Stimulated activated CD4-positive, alpha-beta T cell treated with anti-CD3 and anti-CD28 coated beads, Interleukin-15, amount 100 ng/mL, for 24 hours (primary cell): Measurements from ENCODE around the gene NEDD4L.
"Not testable (repeated sequence)": the region's sequence is repeated elsewhere in the genome, so short reads cannot be mapped to it uniquely, and the experiment has no call there.

Experiments used
- DNase-seq: peaks from one replicate; pipeline ENCODE4 v3.0.0-alpha.2; 2020

The NEDD4L gene

DNA sequence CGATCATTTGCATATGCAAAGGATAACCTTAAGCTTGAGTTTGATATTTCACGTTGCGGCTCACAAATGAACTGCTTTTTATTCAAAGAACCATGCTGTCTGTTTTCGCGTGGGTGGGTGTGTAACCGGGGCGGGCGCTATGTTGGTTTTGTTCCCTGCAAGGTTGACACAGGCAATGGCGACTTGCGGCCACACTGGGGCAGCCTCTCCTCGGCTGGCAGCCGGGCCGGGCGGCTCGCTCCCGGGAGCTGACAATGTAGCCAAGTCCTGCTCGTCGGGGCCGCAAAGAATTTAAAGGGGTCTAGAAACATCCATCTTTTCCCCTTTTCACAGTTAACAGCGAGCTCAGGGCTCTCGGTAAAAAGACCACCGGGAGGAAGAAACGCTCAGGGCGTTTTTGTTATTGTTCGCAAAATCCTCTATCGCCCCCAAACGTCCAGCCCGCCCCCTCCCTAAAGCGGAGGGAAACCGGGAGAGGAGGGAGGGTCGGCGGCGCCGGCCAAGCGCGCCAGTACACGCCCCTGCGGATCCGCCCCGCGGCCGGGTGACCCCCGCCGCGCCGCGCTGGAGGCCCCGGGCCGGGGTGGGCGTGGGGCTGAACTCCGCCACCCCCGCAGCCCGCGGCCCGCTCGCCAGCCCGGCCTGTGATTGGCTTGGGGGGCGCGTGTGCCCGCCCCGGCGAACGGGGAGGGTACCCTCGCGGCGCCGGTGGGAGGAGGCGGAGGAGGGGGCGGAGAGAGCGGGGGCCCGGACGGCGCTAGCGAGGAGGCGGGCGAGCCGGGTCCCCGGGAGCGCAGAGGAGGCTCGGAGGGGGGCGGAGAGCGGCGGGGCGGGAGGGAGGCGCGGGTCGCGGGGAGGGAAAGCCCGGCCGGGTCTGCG is at the start of gene NEDD4L:
TSS of gene NEDD4L (plus strand) at position 736 of the 879 bp plus-strand sequence. CDS start 435 bp downstream, outside the sequence.
- peak; percentile 89 for DNase-seq

DNA sequence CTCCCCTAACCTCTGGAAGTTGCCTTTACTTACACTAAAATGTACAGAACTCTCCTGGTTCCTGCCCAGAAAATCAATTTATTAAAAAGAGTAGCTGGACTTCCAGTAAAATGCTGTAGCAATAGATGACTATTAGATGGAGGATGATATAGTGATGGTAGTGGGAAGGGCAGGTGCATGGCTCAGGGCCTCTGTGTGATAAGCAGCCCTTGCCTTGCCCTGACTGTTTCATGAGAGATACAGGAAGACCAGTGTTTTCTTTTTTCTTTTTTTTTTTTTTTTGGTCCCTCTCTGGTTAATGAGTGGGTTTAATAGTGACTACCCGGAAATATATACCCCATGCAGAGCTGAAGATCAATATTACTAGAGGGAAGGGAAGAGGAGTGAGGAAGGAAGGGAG is 48.7 kb upstream of the NEDD4L start:
- DNase-seq, result no peak

DNA sequence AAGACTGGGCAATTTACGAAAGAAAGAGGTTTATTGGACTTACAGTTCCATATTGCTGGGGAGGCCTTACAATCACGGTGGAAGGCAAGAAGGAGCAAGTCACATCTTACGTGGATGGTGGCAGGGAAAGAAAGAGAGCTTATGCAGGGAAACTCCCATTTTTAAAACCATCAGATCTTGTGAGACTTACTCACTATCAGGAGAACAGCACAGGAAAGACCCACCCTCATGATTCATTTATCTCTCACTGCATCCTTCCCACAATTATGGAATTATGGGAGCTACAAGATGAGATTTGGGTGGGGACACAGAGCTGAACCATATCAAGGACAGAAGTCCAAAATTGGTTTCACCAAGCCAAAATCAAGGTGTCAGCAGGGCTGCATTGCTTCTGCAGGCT is 47.1 kb upstream of the NEDD4L start:
- not testable (repeated sequence) for DNase-seq

DNA sequence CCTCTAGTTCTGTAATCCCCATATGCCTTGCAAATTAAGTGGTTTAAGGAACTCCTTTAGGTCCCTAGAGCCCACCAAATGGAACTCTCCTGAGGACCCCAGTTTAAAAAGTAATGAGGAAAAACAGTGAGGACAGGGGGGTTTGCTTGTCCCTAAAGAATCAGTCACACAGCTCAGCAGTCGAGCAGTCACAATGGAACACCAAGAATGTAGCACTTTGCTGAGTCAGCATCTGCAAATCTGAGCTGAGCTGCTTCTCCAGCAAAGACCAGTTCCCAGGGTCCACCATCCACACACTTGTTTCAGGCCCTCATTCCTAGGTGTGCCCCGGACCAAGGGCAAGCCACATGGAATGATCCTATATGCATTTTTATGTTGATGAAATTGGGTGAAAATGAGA is 46.2 kb upstream of the NEDD4L start:
- DNase-seq, result no peak

- no peak for DNase-seq
Measured at GRCh38 chr18:57998461-57998860, 45.6 kb upstream of the NEDD4L start.

DNA sequence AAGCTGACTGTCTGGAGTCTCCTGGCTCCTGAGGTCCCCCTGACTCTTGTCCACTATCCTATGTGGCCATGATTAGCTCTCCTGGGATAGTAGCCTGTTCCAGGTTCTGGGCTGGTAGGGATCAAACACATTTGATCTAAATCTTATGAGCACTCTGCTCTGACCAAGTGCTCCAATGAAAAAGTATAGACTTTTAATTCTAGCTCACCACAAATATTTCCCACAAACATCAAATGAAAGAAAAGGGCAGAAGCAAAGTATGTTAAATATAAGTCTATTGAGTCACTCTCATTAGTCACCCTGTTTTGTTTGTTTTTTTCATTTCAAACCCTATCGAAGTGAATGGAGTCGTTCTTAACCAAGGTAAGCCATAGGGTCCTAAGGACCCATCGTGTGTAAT is 39.7 kb upstream of the NEDD4L start:
- no peak for DNase-seq

- DNase-seq, result no peak
Measured at GRCh38 chr18:58005011-58005410, 39.0 kb upstream of the NEDD4L start.

DNA sequence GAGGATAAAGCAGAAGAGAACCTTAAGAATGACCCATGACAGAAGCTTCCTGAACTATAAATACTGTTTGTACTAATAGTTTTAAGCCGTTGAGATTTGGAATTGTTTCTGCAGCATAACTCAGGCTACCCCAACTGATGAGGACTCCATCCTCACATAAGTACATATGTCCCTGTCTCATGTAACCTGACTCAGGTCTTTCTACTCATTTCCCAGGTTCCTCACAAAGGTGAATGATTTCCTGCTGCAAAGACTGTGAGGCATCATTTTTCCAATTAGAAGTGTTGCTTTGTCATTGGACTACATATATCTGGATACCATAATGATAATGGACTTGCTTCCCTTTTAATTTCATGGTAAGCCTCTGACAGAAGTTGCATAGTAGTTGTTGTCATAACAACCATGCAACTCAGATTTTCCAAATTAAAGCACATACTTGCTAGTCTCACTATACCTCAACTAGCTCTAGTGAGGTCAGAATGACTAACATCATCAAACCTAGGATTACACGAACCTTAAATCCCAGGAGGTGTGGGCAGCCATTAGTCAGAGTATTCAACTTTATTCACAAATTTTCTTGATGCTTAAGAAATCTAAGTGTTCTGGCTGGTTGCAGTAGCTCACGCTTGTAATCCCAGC is 38.0 kb upstream of the NEDD4L start:
- peak; percentile 9 for DNase-seq

GRCh38 chr18:58009166-58009565 is 34.9 kb upstream of the NEDD4L start:
- no peak for DNase-seq

DNA sequence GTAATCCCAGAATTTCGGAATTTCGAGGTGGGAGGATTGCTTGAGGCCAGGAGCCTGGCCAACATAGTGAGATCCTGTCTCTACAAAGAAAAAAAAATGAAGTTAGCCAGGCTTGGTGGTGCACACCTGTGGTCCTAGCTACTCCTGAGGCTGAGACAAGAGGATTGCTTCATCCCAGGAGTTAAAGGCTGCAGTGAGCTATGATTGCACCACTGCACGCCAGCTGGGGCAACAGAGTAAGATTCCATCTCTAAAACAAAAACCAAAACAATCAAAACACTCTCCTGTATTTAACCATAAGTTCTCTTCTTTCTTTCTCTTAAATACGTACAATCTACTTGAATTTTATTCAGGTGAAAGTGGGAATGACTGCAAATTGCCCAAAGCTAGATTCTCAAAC is 33.8 kb upstream of the NEDD4L start:
- no peak for DNase-seq

DNA sequence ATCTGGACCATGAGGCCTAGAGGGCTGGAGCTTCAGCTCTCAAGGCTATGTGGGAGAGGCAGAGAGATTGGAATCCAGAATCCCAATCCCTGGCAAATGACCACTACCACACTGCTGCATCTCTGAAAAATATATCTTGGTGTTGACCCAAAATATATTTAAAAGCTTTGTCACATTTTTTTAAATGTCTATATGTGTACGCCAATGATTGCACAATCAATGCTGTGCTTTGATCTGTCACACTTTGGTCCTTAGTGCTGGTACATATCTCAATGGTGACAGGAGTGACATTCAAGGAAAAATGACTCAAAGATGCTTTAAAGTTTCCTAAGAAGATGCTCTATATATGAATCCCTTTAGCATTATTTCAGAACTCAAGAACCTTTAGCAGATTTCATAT is 31.7 kb upstream of the NEDD4L start:
- DNase-seq, result no peak

GRCh38 chr18:58013241-58014211 is 30.5 kb upstream of the NEDD4L start:
- DNase-seq, result no peak

DNA sequence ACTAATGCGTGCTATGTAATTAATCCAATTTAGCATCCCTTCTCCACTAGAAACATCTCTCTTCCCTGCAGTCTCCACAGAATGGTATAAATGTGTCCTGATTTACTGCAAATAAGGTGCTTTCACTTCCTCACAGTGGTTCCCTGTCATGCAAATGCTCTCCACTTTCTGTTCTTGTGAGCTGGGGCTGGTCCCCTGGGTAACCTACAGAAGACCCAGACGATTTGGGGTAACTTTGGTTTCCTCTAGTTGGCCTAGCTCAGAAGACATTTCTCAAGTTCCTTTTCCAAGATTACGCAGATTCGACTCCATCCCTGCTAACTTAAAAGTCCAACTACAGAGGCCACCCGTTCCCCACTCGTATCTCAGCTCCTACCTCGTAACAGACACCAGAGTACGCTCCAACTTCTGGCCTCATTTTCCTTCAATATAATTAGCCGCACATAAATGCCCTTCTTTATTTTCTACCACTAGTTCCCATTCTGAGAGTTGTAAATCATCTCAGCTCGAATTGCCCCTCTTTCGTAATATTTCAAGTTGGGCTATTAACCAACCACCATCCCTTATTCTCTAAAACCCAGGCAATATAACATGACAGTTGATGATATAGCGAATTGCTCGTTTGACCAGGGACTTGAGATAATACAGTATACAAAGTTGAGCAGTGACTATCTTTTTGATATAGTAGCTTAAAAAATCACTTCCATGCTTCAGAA is 28.8 kb upstream of the NEDD4L start:
- DNase-seq, result no peak

DNA sequence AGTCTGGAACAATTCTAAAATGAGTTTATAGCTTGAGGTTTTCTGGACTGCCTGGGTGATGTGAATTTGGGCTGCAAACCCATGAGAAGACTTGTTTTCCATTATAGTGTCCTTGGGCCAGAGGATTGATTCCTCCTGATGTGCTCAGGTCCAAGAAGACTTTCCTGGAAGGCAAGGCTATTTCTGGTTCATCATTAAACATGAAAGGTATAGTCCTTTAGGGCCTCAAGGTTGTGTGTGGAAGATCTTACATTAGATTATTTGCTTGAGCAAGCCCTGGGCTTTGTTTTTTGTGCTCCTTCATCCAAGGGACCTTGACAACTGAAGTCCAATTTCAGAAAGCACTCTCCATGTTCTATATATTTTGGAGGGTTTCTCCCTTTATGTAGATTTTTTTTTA is 26.8 kb upstream of the NEDD4L start:
- no peak for DNase-seq

GRCh38 chr18:58020567-58021107 is 23.4 kb upstream of the NEDD4L start:
- DNase-seq, result no peak

- DNase-seq, result no peak
Measured at GRCh38 chr18:58021504-58021903, 22.5 kb upstream of the NEDD4L start.

GRCh38 chr18:58023108-58023507 is 20.9 kb upstream of the NEDD4L start:
- no peak for DNase-seq

GRCh38 chr18:58024139-58024538 is 19.9 kb upstream of the NEDD4L start:
- no peak for DNase-seq

- no peak for DNase-seq
Measured at GRCh38 chr18:58025205-58025604, 18.8 kb upstream of the NEDD4L start.

DNA sequence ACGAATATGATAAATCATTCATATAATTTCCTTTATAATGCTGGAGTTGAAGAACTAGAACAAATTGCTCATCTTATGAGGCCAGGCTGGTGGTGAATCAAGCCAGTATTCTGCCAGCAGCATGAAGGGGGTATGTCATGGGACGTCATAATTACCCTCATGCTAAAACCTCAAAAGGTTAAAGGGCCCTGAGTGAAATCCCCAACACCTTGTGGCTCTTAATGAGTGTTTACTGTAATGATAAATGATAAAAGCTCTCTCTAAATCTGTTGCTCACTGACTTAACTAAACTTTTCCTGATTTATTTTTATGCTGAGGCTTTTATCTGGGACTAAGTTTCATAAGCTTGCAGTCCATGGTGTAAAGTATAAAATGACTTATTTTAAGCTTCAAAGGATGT is 18.3 kb upstream of the NEDD4L start:
- DNase-seq, result no peak

GRCh38 chr18:58026395-58026794 is 17.6 kb upstream of the NEDD4L start:
- no peak for DNase-seq

DNA sequence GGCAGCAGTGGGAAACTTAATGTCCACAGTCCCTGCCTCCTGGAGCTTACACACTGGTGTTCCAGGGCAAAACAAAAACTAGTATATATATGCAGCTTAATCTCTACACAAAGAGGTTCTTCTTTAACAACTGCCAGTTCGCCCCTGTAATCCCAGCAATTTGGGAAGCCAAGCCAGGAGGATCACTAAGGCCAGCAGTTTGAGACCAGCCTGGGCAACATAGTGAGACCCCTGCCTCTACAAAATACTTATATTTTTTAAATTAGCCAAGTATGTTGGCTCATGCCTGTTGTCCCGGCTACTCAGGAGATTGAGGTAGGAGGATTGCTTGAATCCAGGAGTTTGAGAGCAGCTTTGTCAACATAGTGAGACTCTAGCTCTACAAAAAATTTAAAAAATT is 17.2 kb upstream of the NEDD4L start:
- DNase-seq, result no peak
